ENCODE results near the gene SLC35G6. TPM values are rescaled to one million over a fixed set of nuclear protein-coding genes. Genes with fewer than 3 reads are reported as not detected.
A peak's percentile ranks its signal among the peaks of the same experiment; 100 is the strongest.

The SLC35G6 gene
- total RNA-seq, 1 experiment from 2014 or later, result not detected

DNA sequence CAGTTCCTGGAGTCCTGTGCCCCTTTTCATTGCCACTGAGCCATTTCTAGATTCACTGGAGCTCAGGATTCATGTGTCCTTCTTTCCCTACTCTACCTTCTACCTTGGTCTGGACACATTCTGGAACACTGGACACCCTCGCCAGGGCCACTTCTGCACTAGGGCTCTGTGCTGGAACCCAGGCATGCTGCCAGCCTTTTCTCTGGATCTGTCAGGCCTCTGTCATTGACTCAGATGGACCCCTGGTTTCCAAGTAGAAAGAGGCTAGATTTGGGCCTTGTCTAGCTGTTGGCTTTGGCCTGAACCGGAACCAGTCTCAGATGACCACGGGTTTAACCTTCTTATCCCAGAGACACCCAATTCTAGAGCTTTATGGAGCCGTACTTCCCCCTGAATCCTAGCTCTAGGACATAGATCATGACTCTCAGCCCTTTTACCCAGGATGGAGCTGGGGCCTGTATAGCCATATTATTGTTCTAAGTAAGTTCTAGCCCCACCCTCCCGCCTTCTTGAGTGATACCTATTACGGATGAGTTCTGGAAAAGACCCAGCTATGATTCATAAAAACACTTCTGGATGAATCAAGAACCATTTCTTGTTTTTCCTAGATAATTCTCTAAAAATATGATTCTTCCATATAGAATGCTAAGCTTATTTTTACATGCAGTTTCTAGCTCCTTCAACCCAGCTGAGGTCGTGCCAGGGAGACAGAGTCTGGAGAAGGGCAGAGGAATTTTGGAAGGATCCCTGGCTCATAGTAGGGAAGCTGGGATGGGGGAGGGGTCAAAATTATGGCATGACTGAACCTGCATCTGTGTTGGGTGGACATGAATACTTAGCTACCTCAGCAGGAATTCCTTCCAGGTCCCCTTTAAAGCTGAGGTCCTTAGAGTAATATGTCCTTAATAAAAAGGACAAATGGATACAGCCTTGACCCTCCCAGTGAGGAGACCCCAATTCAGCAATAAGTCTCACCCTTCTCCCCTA is 37.5 kb upstream of the SLC35G6 start:
- DNase-seq, result no peak
- no peaks in the 10 kb centered on the region for H3K36me3 ChIP-seq (replicated peaks; ENCODE audit: control insufficient read depth, insufficient read depth, low read length)
- H3K4me3 ChIP-seq (ENCODE audit: insufficient read depth, low read depth, low read length), result no peak overlapping the region
- H3K27me3 ChIP-seq (ENCODE audit: control insufficient read depth, insufficient read depth, low read length), result peaks cover 42% of the 10 kb centered on the region

DNA sequence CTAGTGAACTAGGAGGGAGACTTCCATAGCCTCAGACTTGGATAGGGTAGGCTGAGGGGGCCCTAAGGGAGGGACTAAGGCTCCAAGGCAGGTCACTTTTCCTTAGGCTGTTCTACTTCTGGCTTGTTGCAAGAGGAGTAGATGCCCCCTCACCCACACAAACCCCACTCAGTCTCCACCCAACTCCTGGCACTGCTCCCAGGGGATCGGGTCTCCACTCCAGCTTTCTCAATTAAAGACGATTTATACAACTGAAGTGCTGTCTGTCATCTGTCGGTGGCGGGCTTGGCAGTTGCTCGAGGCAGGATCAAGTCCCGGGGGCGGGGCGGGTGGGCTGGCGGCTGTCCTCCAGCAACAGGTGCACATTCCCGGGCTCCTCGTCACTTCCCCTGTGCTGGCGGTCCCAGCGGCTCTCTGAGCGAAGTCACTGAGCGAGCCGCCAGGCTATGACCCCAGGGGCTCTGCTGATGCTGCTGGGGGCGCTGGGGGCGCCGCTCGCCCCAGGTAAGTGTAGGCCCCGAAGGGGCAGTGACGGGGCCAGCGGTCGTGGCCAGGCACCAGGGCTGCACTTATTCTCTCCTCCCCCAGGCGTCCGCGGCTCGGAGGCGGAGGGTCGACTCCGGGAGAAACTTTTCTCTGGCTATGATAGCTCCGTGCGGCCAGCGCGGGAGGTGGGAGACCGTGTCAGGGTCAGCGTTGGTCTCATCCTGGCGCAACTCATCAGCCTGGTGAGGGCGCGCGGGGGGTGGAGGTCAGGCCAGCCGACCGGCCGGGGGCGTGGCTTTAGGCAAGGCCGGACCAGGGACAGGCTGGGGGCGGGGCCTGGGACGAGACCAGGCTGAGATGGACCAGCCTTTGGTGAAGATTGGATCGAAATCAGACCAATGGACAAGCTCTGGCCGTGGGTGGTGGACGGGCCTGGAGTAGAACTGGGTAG is 36.3 kb upstream of the SLC35G6 start, which contains the start of gene CHRNB1:
Gene CHRNB1, plus strand, starts transcription at position 380 of the 937 bp plus-strand sequence. Its CDS starts 67 bp downstream, at position 447.
- DNase-seq, result peak; percentile 98
- Histone ChIP-seq H3K4me3 (ENCODE audit: insufficient read depth, low read depth, low read length) (peak within 1 kb of the TSS; percentile 65), H3K36me3 (replicated peaks; ENCODE audit: control insufficient read depth, insufficient read depth, low read length) (no peaks in the 10 kb centered on the region), H3K27me3 (ENCODE audit: control insufficient read depth, insufficient read depth, low read length) (peaks cover 31% of the 10 kb centered on the region)

DNA sequence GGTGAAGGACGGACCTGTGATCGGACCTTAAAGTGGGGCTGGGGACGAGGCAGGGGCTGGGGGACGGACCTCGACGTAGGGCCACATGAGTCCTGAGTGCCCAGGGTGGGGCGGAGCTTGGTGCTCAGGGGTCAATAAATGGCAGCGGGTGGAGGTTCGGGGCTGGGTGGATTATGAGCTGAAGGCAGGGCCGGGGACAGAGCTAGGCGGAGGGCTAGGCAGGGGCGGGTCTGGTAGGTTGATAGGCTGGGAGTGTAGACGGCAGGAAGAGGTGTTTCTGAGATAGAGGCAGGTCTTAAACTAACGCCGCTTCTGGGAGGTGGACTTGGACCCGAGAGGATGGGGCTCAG is 35.7 kb upstream of the SLC35G6 start:
- Histone ChIP-seq H3K36me3 (replicated peaks; ENCODE audit: control insufficient read depth, insufficient read depth, low read length) (no peaks in the 10 kb centered on the region), H3K27me3 (ENCODE audit: control insufficient read depth, insufficient read depth, low read length) (peaks cover 31% of the 10 kb centered on the region), H3K4me3 (ENCODE audit: insufficient read depth, low read depth, low read length) (peak overlapping the region; percentile 65)
- peak; percentile 95 for DNase-seq

DNA sequence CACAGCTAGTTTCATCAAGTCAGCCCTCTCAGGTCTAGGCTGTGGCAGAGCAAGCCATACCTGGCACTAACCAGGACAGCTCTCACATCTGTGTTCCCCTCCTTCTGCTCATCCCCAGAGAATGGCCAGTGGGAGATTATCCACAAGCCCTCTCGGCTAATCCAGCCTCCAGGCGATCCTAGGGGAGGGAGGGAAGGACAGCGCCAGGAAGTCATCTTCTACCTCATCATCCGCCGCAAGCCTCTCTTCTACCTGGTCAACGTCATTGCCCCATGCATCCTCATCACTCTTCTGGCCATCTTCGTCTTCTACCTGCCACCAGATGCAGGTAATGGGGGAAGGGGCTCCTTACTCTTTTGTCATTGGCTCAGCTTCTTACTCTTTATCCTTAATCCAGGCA is 32.8 kb upstream of the SLC35G6 start:
- Histone ChIP-seq H3K27me3 (ENCODE audit: control insufficient read depth, insufficient read depth, low read length) (peaks cover 25% of the 10 kb centered on the region), H3K4me3 (ENCODE audit: insufficient read depth, low read depth, low read length) (no peak overlapping the region), H3K36me3 (replicated peaks; ENCODE audit: control insufficient read depth, insufficient read depth, low read length) (no peaks in the 10 kb centered on the region)
- no peak for DNase-seq

DNA sequence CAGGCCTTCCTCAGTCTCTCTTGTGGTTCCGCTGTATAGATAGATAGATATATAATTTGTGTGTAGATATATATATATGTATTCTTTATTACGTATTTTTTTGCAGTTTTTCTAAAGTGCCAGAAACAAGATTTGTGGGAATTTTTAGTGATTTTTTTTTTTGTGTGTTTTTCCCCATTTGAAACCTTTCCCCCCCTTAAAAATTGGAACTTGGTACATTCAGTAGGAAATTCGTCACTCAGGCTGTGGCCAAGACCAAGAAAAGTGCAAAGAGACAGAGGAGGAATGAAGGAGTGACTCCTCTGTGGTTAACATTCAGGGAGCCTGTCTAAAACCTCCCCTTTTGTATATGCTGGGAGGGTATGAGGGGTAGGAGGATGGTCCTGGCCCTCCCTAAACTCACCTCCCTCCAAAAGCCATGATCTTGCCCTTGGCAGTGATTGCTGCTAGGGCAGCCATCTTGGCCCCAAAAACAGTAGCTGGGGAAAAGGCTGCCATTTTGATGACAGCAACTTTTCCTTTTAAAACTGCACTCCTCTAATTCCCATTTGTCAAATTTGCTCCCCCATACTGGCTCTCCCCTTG is 21.2 kb upstream of the SLC35G6 start:
- Histone ChIP-seq H3K4me3 (ENCODE audit: insufficient read depth, low read depth, low read length) (no peak overlapping the region), H3K27me3 (ENCODE audit: control insufficient read depth, insufficient read depth, low read length) (no peaks in the 10 kb centered on the region; the same call in 1 of the 2 replicates), H3K36me3 (replicated peaks; ENCODE audit: control insufficient read depth, insufficient read depth, low read length) (peaks cover 1% of the 10 kb centered on the region)
- peak; percentile 37 for DNase-seq

DNA sequence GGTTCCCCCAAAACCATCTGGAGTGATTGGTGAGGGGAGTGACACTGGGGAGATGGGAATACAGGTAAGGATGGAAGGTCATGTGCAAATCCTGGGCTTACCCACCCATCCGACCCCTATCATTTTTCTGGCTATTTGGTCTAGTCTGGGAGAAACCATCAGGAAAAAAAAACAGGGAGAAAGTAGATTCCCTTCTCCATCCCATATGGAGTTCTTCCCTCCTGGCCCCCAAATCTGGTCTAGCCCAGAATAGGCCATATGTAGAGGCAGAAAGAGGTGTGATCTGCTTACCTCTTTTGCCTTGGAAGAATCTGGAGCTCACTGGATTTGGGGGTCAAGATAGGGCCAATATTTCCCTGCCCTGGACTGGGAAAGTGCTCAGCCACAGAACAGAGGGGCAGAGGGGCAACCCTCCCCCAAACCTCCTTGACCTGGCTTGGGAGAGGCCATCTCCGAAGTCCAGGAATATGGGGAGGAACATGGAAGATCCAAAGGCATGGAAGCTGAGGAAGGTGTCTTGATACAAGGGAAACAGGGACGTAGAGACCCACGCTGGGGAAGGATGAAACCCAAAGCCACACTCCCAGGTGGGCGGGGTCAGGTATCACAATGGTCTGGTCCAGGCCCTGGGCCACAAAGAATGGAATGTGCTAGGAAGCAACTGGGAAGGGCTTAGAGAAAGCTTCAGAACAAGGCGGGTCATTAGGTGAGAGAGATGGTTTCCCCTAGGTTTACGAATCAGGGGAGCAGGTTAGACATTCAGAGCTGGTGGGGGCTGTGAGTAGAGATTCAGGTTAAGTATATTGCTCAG is 20.2 kb upstream of the SLC35G6 start:
- H3K4me3 ChIP-seq (ENCODE audit: insufficient read depth, low read depth, low read length), result no peak overlapping the region
- peak; percentile 75 for DNase-seq
- peaks cover 1% of the 10 kb centered on the region for H3K36me3 ChIP-seq (replicated peaks; ENCODE audit: control insufficient read depth, insufficient read depth, low read length)
- no peaks in the 10 kb centered on the region; the same call in 1 of the 2 replicates for H3K27me3 ChIP-seq (ENCODE audit: control insufficient read depth, insufficient read depth, low read length)

DNA sequence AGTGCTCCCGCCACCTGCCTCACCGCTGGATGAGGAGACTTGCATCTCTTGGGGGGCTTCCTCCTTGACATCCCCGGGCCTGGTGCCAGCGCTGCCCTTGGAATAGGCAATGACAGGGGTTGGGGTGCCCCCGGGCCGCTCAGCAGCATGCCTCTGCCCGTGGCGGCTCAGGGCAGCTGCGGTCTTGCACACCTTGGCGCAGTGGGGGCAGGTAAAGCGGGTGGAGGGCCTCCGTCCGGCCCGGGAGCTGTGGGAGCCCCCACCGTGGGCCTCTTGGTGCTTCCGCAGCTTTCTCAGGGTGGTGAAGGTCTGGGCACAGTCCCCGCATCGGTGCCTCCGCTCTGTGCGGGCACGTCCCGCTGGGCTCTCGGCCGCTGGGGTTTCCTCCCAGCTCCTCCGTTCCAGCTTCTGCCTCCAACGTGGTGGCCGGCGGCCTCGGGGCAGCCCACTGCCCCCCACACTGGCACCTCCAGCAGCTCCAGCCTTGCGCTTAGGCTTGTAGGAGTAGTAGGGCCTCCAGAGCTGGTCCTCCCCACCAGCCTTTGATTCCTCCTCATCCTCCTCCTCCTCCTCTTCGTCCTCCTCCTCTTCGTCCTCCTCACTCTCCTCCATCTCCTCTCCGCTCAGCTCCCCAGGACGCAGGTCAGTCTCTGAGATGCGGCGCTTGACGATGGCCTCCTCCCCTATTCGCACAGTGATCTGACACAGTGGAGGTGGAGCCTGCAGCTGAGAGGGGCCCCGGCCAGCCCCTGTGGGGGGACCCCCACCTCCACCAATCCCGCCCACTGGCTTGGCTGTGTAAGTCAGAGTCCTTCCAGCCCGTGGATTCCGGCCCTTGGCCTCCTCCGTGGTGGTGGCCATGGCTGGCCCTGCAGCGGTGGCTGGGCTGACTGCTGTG is 18.5 kb upstream of the SLC35G6 start:
- peaks cover 1% of the 10 kb centered on the region for H3K36me3 ChIP-seq (replicated peaks; ENCODE audit: control insufficient read depth, insufficient read depth, low read length)
- H3K4me3 ChIP-seq (ENCODE audit: insufficient read depth, low read depth, low read length), result no peak overlapping the region
- DNase-seq, result peak; percentile 44
- H3K27me3 ChIP-seq (ENCODE audit: control insufficient read depth, insufficient read depth, low read length), result no peaks in the 10 kb centered on the region; the same call in 1 of the 2 replicates

DNA sequence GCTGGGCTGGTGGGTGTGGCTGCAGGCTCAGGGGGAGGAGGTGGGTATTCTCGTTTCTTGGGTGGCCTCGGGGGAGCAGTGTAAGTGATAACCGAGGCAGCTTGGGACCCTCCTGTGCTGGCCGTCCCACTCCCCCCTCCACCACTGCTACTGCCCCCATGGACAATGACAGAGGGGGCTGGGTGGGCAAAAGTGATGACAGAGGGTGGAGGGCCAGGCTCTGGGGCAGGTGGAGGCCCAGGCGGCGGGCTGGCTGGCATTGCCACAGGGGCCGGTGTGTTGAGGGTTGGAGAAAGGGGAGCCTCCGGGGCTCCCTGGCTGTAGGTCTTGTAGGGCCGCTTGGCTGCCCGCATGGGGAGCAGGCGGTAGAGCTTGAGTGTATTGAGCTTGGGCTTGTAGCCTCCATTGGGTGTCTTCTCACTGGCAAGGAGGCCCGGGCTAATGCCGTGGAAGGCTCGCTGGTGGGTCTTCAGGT is 17.8 kb upstream of the SLC35G6 start:
- peaks cover 1% of the 10 kb centered on the region for H3K36me3 ChIP-seq (replicated peaks; ENCODE audit: control insufficient read depth, insufficient read depth, low read length)
- no peak for DNase-seq
- H3K27me3 ChIP-seq (ENCODE audit: control insufficient read depth, insufficient read depth, low read length), result no peaks in the 10 kb centered on the region; the same call in 1 of the 2 replicates
- no peak overlapping the region for H3K4me3 ChIP-seq (ENCODE audit: insufficient read depth, low read depth, low read length)

DNA sequence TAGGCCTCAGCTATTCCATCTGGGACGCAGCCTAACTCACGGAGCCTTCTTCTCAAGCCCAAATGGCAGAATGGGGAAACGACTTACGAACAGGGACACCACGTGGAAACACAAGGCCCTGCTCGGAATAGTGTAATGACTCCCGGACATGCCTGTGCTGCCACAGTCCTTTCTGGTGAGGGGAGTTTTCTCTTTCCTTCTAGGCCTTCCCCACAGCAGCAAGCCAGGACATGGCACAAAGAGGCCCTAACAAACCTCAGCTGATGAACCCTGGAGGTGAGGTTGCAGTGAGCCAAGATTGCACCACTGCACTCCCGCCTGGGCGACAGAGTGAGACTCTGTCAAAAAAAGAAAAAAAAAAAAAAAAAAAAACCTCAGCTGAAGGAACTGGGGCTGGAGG is 17.2 kb upstream of the SLC35G6 start:
- no peak for DNase-seq

DNA sequence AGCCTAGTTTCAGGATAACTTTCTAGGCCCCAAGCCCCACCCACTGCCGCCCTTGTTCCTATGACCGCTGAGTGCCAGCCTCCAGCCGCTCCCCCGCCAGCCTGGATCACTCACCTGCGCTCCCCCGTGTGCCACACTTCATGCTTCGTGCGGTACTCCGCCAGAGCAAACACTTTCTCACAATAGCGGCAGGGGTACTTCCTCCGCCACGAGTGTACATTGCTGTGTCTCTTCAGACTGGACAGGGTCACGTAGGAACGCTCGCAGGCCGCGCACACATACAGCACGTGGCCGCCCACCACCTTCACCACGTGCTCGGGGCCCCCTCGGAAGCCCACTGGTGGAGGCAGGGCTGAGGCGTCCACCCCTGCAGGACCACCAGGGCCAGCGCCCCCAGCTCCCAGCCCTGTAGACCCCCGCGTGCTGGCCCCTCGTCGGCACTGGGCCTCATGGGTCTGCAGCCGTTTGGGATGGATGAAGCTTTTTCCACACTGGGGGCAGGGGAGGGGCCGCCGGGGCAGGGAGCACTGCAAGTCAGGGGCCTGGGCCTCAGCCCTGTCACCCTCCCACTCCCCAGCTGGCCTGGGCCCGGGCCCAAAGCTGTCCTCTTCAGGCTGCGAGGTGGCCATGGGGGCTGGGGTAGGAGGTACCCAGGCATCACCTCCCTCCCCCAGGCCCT is 15.5 kb upstream of the SLC35G6 start:
- H3K4me3 ChIP-seq (ENCODE audit: insufficient read depth, low read depth, low read length), result no peak overlapping the region
- peaks cover 1% of the 10 kb centered on the region for H3K36me3 ChIP-seq (replicated peaks; ENCODE audit: control insufficient read depth, insufficient read depth, low read length)
- peak; percentile 45 for DNase-seq
- no peaks in the 10 kb centered on the region for H3K27me3 ChIP-seq (ENCODE audit: control insufficient read depth, insufficient read depth, low read length)

More for the DNA sequence above, 17.2 kb upstream of the SLC35G6 start:
- Histone ChIP-seq H3K36me3 (replicated peaks; ENCODE audit: control insufficient read depth, insufficient read depth, low read length) (peaks cover 1% of the 10 kb centered on the region), H3K27me3 (ENCODE audit: control insufficient read depth, insufficient read depth, low read length) (no peaks in the 10 kb centered on the region; the same call in 1 of the 2 replicates), H3K4me3 (ENCODE audit: insufficient read depth, low read depth, low read length) (no peak overlapping the region)

DNA sequence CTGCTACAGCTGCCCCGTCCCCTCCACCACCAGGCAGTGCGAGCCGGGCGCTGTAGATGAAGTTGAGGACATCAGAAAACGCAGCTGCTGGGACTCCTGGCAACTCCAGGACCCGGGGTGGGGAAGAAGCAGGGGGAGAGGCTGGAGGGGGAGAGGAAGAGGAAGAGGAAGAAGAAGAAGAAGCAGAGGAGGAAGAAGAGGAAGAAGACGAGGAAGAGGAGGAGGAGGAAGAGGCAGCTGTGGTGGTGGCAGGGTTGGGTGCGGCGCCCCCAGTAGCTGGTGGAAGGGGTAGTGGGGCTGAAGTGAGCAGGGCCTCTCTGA is 15.0 kb upstream of the SLC35G6 start:
- Histone ChIP-seq H3K27me3 (ENCODE audit: control insufficient read depth, insufficient read depth, low read length) (no peaks in the 10 kb centered on the region), H3K4me3 (ENCODE audit: insufficient read depth, low read depth, low read length) (no peak overlapping the region), H3K36me3 (replicated peaks; ENCODE audit: control insufficient read depth, insufficient read depth, low read length) (peaks cover 1% of the 10 kb centered on the region)
- DNase-seq, result no peak

DNA sequence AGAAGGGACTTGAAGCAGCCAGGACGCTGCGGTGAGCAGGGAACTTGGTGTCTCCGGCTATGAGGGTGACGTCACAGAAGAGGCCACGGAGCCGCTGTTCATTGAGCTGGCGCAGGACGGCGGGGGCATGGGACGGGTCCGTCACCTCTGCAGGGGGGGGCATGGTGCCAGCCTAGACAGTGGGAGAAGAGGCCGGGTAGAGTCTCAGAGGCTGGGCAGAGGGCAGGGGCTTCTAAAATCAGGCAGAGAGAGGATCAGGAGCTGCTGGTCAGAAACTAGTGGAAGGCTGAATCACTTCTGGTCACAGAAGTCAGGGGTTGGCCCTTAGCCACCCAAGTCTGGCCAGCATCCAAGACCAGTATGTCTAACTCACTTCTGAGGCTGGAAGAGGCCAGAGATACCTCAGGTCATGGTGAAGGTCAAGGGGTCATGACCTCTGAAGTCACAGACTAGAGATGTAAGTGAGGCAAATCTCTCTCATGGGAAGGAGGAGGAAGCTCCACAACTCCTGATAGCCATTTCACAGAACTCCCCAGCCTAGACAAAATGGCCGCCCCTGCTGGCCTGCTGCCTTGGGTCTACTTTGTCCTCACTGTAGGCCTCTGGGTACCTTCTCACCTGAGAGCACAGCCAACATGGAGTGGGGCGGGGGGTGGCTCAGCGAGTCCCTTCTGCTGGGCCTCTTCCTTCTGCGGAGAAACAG is 14.5 kb upstream of the SLC35G6 start:
- Histone ChIP-seq H3K36me3 (replicated peaks; ENCODE audit: control insufficient read depth, insufficient read depth, low read length) (peaks cover 1% of the 10 kb centered on the region), H3K4me3 (ENCODE audit: insufficient read depth, low read depth, low read length) (no peak overlapping the region)

More for the DNA sequence above, 14.5 kb upstream of the SLC35G6 start:
- no peaks in the 10 kb centered on the region for H3K27me3 ChIP-seq (ENCODE audit: control insufficient read depth, insufficient read depth, low read length)
- no peak for DNase-seq

Data from H7 (cell line).